GM19395 (cell line): ENCODE data around the gene HPDL.
"Not testable (repeated sequence)": the region's sequence is repeated elsewhere in the genome, so short reads cannot be mapped to it uniquely, and the experiment has no call there.

Experiments used
- ATAC-seq: cut with Tn5 transposase; IDR thresholded peaks from one replicate; pipeline ENCODE4 v1.9.1; 2021; ENCODE audit warnings: mild to moderate bottlenecking, moderate library complexity; ENCODE audit not compliant: unreplicated experiment

HPDL gene

GRCh38 chr1:45348966-45349677 is 22.4 kb downstream of the HPDL start:
- no peak for ATAC-seq

GRCh38 chr1:45351508-45351907 is 24.8 kb downstream of the HPDL start:
- no peak for ATAC-seq

DNA sequence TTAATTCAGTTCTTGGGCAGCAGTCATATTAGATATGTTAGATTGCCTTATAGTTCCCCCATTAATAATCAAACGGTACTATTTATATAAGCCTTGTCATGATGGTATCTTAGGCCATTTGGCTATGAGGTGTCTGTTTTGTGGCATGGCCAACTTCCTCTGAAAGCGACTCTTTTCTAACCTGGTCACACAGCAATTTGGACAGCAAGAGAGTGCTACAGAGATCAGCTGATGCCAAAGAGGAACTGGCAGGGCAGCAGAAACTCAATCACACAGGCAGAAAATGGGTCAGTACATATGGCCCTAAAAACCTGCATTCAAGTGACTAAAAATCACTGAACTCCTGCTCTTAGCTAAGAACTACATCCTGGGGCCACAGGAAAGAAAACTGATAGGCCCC is 27.0 kb downstream of the HPDL start:
- ATAC-seq = no peak

- no peak for ATAC-seq
Observed at GRCh38 chr1:45354838-45355237, 28.1 kb downstream of the HPDL start.

- no peak for ATAC-seq
Observed at GRCh38 chr1:45355683-45356082, 29.0 kb downstream of the HPDL start.

GRCh38 chr1:45356186-45356585 is 29.5 kb downstream of the HPDL start:
- ATAC-seq = no peak

GRCh38 chr1:45359882-45360513 is 33.3 kb downstream of the HPDL start:
- ATAC-seq = no peak

- ATAC-seq = not testable (repeated sequence)
Observed at GRCh38 chr1:45360981-45361380, 34.3 kb downstream of the HPDL start.

GRCh38 chr1:45364294-45364693 is 37.6 kb downstream of the HPDL start:
- no peak for ATAC-seq

- ATAC-seq = peak; percentile 86
Observed at GRCh38 chr1:45365051-45365450, 38.4 kb downstream of the HPDL start.

DNA sequence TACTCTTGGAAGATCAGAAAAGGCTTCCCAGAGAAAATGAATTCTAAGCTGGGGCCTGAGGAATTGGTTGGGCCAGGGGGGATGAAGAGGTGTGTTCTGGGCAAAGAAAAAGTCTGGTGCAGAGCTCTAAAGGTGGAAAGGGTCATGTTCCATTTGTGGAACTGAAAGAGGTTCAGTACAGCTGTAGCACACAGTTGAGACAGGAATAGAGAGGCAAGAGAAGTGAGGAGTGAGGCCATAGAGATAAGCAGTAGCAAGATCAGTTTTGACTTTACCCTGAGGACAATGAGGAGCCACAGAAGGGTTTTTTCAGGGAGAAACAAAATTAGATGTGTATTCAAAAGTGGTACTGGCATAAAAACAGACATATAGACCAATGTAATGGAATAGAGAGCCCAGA is 43.9 kb downstream of the HPDL start:
- peak; percentile 76 for ATAC-seq

DNA sequence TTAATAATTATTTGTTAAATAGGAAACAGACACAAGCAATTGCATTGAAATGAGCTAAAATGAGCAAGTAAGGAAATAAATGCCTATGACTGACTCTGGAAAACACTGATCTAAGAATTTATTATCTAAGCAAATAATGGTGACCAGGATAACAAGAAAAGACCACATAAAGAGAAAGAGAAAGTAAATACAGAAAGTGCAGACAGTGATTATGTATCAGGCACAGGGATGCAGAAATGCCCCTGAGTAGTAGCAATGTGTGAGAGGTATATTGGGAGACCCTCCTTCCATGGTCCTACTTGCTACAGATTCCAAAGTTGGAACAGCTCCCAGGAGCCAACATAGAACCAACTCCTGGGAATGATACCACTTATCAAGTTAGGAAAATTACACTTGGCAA is 46.9 kb downstream of the HPDL start:
- ATAC-seq = no peak

DNA sequence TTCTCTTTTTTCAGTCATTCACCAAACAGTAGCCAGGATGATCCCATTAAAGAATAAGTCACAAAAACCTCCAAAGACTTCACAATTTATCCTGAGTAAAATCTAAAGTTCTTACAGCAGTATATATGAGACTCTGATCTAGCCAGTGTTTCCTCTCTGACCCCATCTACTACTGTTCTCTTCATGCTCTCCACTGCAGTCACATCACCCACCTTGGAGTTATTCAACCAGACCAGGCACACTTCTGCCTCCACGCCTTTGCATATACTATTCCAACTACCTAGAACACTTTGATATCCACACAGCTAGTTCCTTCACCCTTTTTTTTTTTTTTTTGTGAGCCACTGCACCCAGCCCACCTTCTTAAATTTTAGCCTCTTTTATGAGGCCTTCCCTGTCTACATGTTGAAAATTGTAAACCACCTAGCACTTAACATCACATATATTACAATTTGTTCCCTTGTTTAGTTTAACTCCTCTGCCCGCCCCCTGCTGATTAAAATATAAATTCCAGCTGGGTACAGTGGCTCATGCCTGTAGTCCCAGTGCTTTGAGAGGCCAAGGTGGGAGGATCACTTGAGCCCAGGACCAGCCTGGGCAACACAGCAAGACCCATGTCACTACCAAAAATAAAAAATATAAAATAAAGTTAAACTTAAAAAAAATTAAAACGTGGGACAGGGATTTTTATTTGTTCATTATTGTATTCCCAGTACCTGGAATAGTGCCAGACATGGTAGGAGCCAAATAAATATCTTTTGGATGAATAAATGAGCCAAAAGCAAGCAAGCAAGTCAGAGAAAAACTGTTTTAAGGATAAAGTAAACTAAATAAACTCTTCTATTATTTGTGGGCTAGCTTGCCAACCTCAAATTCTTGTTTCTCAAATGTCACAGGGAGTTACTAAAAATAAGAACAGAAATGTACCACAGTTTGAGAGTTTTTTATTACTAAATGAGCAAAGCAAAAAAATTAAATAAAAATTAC is 48.7 kb downstream of the HPDL start:
- no peak for ATAC-seq

DNA sequence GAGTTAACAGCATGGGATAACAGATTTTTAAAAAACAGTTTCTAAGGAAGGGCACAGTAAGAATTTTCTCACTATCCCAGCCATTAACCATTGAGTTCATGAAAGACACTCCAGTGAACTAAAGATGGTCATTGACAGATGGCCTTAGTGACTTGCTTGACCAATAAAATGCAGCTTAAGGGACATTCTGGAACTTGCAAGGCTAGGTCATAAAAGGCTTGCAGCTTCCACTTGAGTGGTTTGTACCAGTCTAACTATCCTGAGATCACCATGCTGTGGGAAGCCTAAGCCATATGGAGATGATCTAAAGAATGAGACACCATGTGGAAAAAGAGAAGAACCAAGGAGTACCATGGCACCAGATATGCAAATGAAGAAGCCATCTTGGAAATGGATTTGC is 51.5 kb downstream of the HPDL start:
- ATAC-seq = no peak
